Astrocyte (in vitro differentiated cells and primary cell): Measurements from ENCODE around the gene PRRG2.

Source experiments
- CTCF ChIP-seq: IDR thresholded peaks from 2 replicates; pipeline ENCODE4 v1.5.1; 2011; ENCODE audit warnings: low read depth, mild to moderate bottlenecking, inconsistent platforms, low read length, moderate library complexity; ENCODE audit not compliant: insufficient read depth
- EZH2 ChIP-seq: IDR thresholded peaks from 2 replicates; pipeline ENCODE4 v1.6.1; 2012; ENCODE audit warnings: mild to moderate bottlenecking, low read length, inconsistent platforms; ENCODE audit not compliant: insufficient read depth

- TF ChIP-seq CTCF (no peak), EZH2 (no peak)
These were observed 7.4 kb downstream of the PRRG2 start for GRCh38 chr19:49588365-49589122.
